SK-N-MC (cell line): ENCODE data around the gene CYP27B1.
A peak's percentile ranks its signal among the peaks of the same experiment; 100 is the strongest.

Experiments used
- DNase-seq: peaks from one replicate; pipeline ENCODE4 v3.0.0-alpha.2; 2011; ENCODE audit warnings: low read depth, low spot score
- H3K27ac ChIP-seq: fragments of 200-600 bp; sonication (generic); 2 replicates; pipeline ENCODE4 v1.5.1; 2016; ENCODE audit warnings: mixed run types
- H3K36me3 ChIP-seq: fragments of 200-600 bp; sonication (generic); 2 replicates; pipeline ENCODE4 v1.6.1; 2017; ENCODE audit warnings: antibody characterized with exemption, low read length, mixed read lengths; ENCODE audit not compliant: insufficient read depth
- H3K4me3 ChIP-seq: fragments of 200-600 bp; sonication (generic); 2 replicates; pipeline ENCODE4 v1.5.1; 2016
- H3K9ac ChIP-seq: fragments of 200-600 bp; sonication (generic); 2 replicates; pipeline ENCODE4 v1.8.0; 2017; ENCODE audit warnings: mixed run types, mixed read lengths; ENCODE audit not compliant: insufficient read length
- H3K9me3 ChIP-seq: fragments of 200-600 bp; sonication (generic); 2 replicates; pipeline ENCODE4 v1.6.1; 2017; ENCODE audit warnings: low read depth, mild to moderate bottlenecking, antibody characterized with exemption, low read length, moderate library complexity, mixed read lengths
- EZH2 ChIP-seq: fragments of 200-600 bp; sonication (generic); IDR thresholded peaks from one replicate; pipeline ENCODE4 v1.6.1; 2017; ENCODE audit warnings: antibody characterized with exemption
- FOXP2 ChIP-seq: optimal IDR thresholded peaks from 2 replicates; pipeline ENCODE3; 2011; ENCODE audit warnings: mild to moderate bottlenecking, moderate library complexity; ENCODE audit not compliant: insufficient read depth; ENCODE audit errors: extremely low read length, control extremely low read depth
- POLR2AphosphoS5 ChIP-seq: IDR thresholded peaks from 2 replicates; pipeline ENCODE4 v1.6.1; 2012; ENCODE audit warnings: mild to moderate bottlenecking, low read depth, low read length, borderline replicate concordance

The CYP27B1 gene

DNA sequence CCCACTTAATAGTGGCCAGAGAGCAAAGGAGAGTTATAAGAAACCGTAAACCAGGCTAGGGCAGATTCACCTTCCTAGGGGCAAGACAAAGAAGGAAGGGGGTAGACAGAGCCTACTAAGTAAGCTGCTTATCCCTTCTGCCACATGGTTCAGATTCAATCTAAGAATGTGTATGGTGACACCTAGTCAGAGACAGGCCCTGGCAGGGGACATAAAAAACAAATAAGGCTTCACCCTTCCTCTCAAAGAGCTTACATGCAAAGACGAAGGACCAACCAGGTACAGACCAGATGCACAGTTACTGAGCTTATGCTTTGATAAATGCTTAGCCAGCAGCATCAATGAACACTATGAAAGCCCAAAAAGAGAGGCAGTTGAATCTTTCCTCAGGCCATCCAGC lies 4.4 kb downstream of the CYP27B1 start:
- no peaks in the 10 kb centered on the region for H3K9me3 ChIP-seq
- no peak overlapping the region for H3K4me3 ChIP-seq
- DNase-seq: no peak
- no peaks in the 10 kb centered on the region; the same call in 1 of the 2 replicates for H3K36me3 ChIP-seq
- no peak for TF ChIP-seq POLR2AphosphoS5
- no peak for TF ChIP-seq EZH2
- no peak for TF ChIP-seq FOXP2
- H3K27ac ChIP-seq: no peak overlapping the region
- H3K9ac ChIP-seq: no peak overlapping the region

DNA sequence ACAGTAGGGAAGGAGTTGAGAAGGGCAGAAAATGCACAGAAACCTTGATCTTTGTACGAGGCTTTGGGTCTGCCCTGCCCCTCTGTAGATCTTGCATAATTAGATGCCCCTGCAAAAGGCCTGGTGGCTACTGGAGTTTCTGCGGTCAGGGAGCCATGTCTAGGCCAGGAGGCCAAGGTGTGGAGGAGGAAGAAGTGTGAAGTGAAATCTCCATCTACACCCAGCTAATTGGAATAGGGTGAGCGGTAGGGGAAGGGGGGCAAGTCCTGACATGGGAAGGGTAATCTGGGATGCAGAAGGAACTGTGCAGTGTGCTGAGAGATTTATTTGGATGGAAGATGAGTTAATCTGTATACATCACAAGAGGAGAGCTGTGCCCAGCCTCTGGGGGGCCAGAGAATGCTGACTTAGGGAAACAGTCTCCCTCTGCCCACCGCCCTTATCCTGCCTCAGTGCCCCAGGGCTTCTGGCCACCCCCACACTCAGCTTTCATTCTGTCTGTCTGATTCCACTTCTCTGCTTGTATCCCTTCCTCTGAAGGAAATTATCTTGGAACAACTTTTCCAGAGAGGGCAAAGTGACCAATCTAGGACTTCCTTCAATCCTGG lies 5.4 kb downstream of the CYP27B1 start:
- DNase-seq: no peak
- TF ChIP-seq FOXP2: no peak
- TF ChIP-seq EZH2: no peak
- no peak for TF ChIP-seq POLR2AphosphoS5
- Histone ChIP-seq H3K27ac (no peak overlapping the region), H3K9me3 (no peaks in the 10 kb centered on the region), H3K36me3 (no peaks in the 10 kb centered on the region; the same call in 1 of the 2 replicates), H3K4me3 (no peak overlapping the region), H3K9ac (no peak overlapping the region)

DNA sequence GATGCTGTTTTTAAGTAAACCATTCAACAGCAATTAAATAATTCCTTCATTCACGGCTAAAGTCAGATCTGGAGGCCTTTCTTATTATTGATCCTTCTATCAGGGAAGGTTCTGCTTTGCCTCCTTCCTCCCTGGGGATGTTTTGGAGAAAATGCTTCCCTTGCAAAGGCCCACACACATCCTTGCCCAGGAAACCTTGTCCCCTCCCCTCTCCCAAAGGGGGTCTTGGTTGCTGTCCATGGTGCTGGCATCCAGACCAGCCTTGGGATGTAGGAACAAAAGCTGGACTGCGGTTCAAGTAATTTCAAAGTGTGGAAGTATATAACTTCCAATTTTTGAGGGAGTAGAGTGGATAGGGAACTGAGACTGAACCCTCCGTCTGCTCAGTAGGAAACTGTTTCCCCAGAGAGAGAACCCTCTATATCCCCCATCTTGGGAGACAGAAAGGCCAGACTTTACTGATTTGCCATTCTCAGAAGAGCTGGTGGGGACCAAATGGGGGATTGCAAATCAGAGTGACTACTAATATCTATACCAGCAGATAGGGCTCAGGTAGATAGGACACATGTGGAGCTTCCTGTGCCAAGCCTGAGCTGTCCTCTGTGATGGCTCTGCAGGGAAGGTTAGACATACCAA lies 6.4 kb downstream of the CYP27B1 start:
- no peaks in the 10 kb centered on the region; the same call in 1 of the 2 replicates for H3K36me3 ChIP-seq
- H3K9ac ChIP-seq: no peak overlapping the region
- DNase-seq: no peak
- H3K9me3 ChIP-seq: no peaks in the 10 kb centered on the region
- TF ChIP-seq EZH2: no peak
- TF ChIP-seq FOXP2: no peak
- TF ChIP-seq POLR2AphosphoS5: no peak
- no peak overlapping the region for H3K4me3 ChIP-seq
- H3K27ac ChIP-seq: no peak overlapping the region

DNA sequence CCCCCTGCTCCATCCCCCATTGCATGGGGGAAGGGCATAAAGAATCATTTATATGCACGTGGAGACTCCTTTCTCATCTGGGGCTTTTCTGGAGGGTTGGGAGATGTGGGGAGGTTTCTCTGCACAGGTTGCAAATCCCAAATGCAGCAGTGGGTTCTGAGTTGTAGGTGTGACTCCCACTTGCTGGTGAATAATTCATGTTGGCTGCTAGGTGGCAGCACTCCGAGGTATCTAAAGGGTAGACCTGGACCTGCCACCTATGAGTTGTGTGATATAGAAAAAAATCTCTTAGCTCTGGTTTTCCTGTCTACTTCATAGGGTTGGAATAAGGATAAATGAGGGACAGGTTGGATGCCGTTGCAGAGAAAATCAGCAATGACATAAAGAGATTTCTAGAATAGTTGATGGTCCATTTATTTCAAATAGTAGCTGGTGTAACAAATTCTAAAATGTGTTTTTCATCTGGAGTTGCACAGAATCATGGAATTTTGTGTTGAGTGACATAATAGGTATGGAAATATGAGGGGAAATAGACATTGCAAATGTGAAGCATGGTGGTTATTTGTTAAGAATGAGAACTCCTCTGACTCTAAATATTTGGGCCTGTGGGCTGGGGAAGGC lies 7.4 kb downstream of the CYP27B1 start:
- Histone ChIP-seq H3K36me3 (no peaks in the 10 kb centered on the region; the same call in 1 of the 2 replicates), H3K4me3 (no peak overlapping the region), H3K9ac (no peak overlapping the region), H3K9me3 (no peaks in the 10 kb centered on the region), H3K27ac (no peak overlapping the region)
- no peak for DNase-seq
- no peak for TF ChIP-seq FOXP2
- TF ChIP-seq POLR2AphosphoS5: no peak

DNA sequence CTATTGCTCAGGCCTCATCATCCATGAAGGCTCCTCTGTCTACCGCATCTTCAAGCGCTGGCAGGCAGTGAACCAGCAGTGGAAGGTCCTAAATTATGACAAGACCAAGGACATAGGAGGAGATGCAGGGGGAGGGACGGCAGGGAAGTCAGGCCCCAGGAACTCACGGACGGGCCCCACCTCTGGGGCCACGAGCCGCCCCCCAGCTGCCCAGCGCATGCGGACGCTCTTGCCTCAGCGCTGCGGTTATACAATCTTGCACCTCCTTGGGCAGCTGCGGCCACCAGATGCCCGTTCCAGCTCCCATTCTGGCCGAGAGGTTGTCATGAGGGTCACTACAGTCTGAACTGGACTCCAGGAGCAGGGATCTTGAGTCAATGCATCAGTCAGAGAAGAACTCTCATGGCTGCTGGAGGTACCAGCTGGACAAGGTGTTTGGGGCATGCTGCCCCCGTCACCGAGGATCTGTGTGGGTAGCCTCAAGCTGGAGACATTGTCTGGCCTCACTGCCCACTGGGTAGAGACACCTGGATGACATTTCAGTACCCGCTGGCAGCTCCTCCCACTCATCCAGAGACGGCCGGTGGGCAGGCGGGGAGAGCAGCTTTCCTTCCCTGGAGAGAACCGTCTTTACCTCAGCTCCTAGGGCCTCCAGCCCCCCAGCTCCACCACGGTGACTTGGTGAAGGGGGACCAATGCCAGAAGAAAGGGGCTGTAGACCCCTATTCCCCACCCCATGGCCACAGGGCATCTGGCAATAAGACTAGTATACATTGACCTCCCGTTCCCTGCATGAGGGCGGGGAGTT lies 8.1 kb downstream of the CYP27B1 start:
- Histone ChIP-seq H3K4me3 (no peak overlapping the region), H3K9ac (no peak overlapping the region), H3K9me3 (no peaks in the 10 kb centered on the region), H3K36me3 (no peaks in the 10 kb centered on the region; the same call in 1 of the 2 replicates), H3K27ac (no peak overlapping the region)
- TF ChIP-seq FOXP2 (no peak), POLR2AphosphoS5 (no peak), EZH2 (no peak)
- DNase-seq: no peak

DNA sequence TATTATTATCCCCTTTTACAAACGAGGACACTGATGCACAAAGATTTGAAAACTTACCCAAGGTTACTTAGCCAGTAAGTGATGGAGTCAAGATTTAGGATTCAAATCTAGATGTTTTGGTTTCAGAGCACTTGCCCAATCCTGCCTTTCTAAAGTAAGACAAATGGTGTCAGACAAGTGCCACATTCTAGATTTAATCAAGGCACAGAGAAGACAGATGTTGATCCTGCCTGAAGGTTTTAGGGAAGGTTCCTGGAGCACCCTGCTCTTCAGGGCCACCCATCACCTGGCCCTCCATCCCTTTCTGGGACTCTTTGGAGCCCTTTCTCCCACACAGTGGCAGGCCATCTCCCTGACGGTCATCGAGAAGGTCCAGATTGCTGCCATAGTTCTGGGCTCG lies 9.1 kb downstream of the CYP27B1 start:
- Histone ChIP-seq H3K4me3 (no peak overlapping the region), H3K9me3 (no peaks in the 10 kb centered on the region), H3K9ac (no peak overlapping the region), H3K27ac (no peak overlapping the region), H3K36me3 (no peaks in the 10 kb centered on the region; the same call in 1 of the 2 replicates)
- TF ChIP-seq FOXP2: no peak
- TF ChIP-seq POLR2AphosphoS5: no peak
- no peak for TF ChIP-seq EZH2
- no peak for DNase-seq

DNA sequence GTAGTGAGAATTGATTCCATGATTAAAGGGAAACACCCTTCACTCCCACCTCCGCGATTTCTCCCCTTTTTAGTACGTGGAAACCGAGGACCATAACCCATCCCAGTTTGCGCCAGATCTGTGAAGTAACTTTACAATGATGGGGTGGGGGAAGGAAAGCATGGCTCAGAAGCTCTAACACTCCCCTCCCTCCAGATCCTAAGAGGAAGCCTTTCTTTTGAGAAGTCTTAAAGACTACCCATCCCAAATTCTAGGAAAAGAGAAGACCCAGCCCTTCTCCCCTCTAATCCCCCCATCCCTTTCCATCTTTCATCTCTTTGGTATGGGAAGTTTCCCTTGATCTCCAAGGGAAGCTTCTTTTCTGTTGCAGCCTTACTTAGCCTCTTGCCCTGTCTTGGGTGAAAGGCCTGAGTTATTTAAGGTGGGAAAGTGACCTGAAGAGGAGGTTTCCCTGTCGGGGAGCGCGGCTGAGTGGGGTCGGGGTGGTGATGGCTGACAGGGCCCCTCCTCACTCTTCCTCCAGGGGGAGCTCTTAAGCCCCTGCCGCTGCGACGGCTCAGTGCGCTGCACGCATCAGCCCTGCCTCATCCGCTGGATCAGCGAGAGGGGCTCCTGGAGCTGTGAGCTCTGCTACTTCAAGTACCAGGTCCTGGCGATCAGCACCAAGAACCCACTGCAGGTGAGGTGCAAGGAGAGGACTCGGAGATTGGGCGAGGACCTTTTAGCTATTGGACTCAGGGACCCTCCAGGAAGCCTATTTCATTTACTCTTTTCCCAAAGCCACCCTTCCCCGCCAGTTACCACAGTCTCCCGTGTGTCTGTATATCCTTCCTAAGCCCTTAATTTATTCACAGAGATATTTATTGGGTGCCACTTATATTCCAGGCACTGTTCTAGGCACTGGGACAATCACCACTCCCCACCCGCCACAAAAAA lies 10.2 kb downstream of the CYP27B1 start:
- no peaks in the 10 kb centered on the region for H3K9me3 ChIP-seq
- H3K27ac ChIP-seq: no peak overlapping the region
- no peak for DNase-seq
- H3K36me3 ChIP-seq: no peaks in the 10 kb centered on the region; the same call in 1 of the 2 replicates
- peak overlapping the region; percentile 63 for H3K9ac ChIP-seq
- H3K4me3 ChIP-seq: peak overlapping the region; percentile 81
- TF ChIP-seq EZH2 (no peak), POLR2AphosphoS5 (no peak), FOXP2 (no peak)
